AG09319 (cell line): ENCODE data around the gene SEMA4D.
"Not testable (repeated sequence)": the region's sequence is repeated elsewhere in the genome, so short reads cannot be mapped to it uniquely, and the experiment has no call there.

Experiments
- DNase-seq: peaks from one replicate; pipeline ENCODE4 v3.0.0-alpha.2; 2010; ENCODE audit warnings: low read depth; ENCODE audit errors: extremely low read depth
- CTCF ChIP-seq: IDR thresholded peaks from 2 replicates; pipeline ENCODE4 v1.5.1; 2011; ENCODE audit warnings: low read depth, mild to moderate bottlenecking, inconsistent platforms, low read length, moderate library complexity

SEMA4D gene

GRCh38 chr9:89351584-89352300 lies 146.2 kb downstream of the SEMA4D start:
- DNase-seq: no peak
- TF ChIP-seq CTCF: no peak

GRCh38 chr9:89350988-89351557 lies 146.8 kb downstream of the SEMA4D start:
- DNase-seq: no peak
- no peak for TF ChIP-seq CTCF

GRCh38 chr9:89349607-89350006 lies 148.3 kb downstream of the SEMA4D start:
- DNase-seq: no peak
- no peak for TF ChIP-seq CTCF

GRCh38 chr9:89347651-89348050 lies 150.3 kb downstream of the SEMA4D start:
- TF ChIP-seq CTCF: no peak
- DNase-seq: no peak

- no peak for TF ChIP-seq CTCF
- no peak for DNase-seq
These were observed 151.2 kb downstream of the SEMA4D start for GRCh38 chr9:89346696-89347095.

- DNase-seq: no peak
- TF ChIP-seq CTCF: no peak
These were observed 152.4 kb downstream of the SEMA4D start for GRCh38 chr9:89345476-89345875.

GRCh38 chr9:89343812-89344211 lies 154.1 kb downstream of the SEMA4D start:
- DNase-seq: not testable (repeated sequence)

GRCh38 chr9:89342948-89343347 lies 155.0 kb downstream of the SEMA4D start:
- DNase-seq: no peak
- no peak for TF ChIP-seq CTCF
